Activated CD4-positive, alpha-beta T cell treated with anti-CD3 and anti-CD28 coated beads for 36 hours (primary cell): Measurements from ENCODE around the gene TUBB2B. TPM values are rescaled to one million over a fixed set of nuclear protein-coding genes. Genes with fewer than 3 reads are reported as not detected.

Source experiments
- ATAC-seq: fragments of 200-7000 bp; cut with Tn5 transposase; one replicate; pipeline ENCODE4 v1.10.0; 2021; ENCODE audit warnings: mild to moderate bottlenecking, moderate library complexity
- CTCF ChIA-PET: fragments of 350-600 bp; sonication (Branson Sonifier 250); formaldehyde crosslinking; loops from one replicate; lab custom pipeline; 2021; ENCODE audit warnings: antibody characterized with exemption; lab: Charles Lee
- POLR2A ChIA-PET: fragments of 350-600 bp; sonication (Branson Sonifier 250); formaldehyde crosslinking; loops from one replicate; lab custom pipeline; 2021; ENCODE audit warnings: antibody characterized with exemption, inconsistent platforms; lab: Charles Lee
- DNase-seq: peaks from one replicate; pipeline ENCODE4 v3.0.0-alpha.2; 2020
- H3K27ac Mint-ChIP-seq: one replicate; pipeline ENCODE4 v1.8.0; 2021; ENCODE audit warnings: mixed read lengths
- H3K27me3 Mint-ChIP-seq: one replicate; pipeline ENCODE4 v1.8.0; 2021; ENCODE audit warnings: mixed read lengths
- H3K36me3 Mint-ChIP-seq: one replicate; pipeline ENCODE4 v1.8.0; 2021; ENCODE audit warnings: low read depth, mixed read lengths
- H3K4me1 Mint-ChIP-seq: one replicate; pipeline ENCODE4 v1.8.0; 2021; ENCODE audit warnings: mixed read lengths
- H3K4me3 Mint-ChIP-seq: one replicate; pipeline ENCODE4 v1.8.0; 2021; ENCODE audit warnings: mild to moderate bottlenecking, moderate library complexity, mixed read lengths
- H3K9me3 Mint-ChIP-seq: one replicate; pipeline ENCODE4 v1.8.0; 2021; ENCODE audit warnings: low read depth, mixed read lengths
- intact Hi-C, 2 experiments: fragments of 100-400 bp; cut with DNase I in 1 of 2; cut with micrococcal nuclease in 1 of 2; formaldehyde crosslinking; loops; one replicate each; pipeline versions ENCODE4 v1.14.2 to v1.15.1; 2022 to 2024; cut with DNase I, micrococcal nuclease
- total RNA-seq, 2 experiments: library from RNA; stranded (reverse); gene quantifications; one replicate each; pipeline ENCODE4 v1.2.3, GENCODE V29; 2021

Gene TUBB2B
- total RNA-seq, 2 experiments from 2014 or later: 0.09 TPM; not detected in 1

DNA sequence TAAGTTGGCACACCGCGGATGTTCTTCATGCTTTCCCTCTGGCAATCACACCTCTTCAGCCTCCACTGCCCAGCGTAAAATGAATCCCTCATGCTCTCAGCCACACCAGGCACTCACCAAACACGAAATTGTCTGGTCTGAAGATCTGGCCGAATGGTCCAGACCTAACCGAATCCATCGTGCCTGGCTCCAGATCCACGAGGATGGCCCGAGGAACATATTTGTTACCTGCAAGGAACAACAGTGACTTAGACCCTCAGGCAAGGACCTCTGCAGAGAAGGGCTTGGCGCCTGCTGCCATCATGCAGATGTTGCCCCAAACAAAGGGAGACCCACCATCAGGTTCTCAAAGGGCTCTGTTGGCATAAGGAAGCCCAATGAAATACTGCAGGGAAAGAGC is 1.4 kb downstream of the TUBB2B start:
- peaks cover 47% of the 10 kb centered on the region for H3K27me3 Mint-ChIP-seq
- H3K27ac Mint-ChIP-seq: no peak overlapping the region
- no peaks in the 10 kb centered on the region for H3K36me3 Mint-ChIP-seq
- CTCF ChIA-PET: interaction anchor here (0.8 kb wide), 1 partner anchor 99 kb away, joined by 3 read pairs; no protein-coding TSS in a partner anchor
- ATAC-seq (no peak), DNase-seq (no peak)
- intact Hi-C loops: no loop called here
- H3K4me3 Mint-ChIP-seq: no peak overlapping the region
- peaks cover 34% of the 10 kb centered on the region for H3K4me1 Mint-ChIP-seq
- POLR2A ChIA-PET: no interaction called here
- no peaks in the 10 kb centered on the region for H3K9me3 Mint-ChIP-seq

DNA sequence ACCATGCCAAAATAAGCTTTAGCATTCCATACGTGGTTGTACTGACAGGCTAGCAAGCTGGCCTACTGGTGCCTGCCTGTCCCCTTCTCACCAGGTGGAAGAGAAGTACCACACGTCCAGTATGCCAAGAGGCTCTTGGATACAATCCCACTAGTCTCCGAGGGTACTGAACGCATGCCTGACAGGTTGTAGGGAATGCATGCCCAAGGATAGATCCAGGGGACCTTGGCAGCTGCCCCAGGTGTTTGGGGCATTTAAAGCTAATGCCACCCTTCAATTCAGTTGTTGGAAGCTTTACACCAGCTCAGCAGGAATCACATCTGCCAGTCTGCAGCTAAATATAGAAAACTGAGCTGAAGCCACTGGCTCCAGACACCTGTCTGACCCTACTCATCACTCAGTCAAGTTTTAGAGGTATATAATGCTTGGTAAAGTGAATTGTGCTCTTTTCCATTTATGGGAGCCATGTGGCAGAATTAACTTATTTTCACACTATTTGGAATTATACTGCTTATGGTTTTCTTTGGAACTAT is 4.9 kb downstream of the TUBB2B start:
- CTCF ChIA-PET: interaction anchor here (1.0 kb wide), 1 partner anchor 8 kb away, joined by 3 read pairs; no protein-coding TSS in a partner anchor
- peaks cover 34% of the 10 kb centered on the region for H3K27me3 Mint-ChIP-seq

DNA sequence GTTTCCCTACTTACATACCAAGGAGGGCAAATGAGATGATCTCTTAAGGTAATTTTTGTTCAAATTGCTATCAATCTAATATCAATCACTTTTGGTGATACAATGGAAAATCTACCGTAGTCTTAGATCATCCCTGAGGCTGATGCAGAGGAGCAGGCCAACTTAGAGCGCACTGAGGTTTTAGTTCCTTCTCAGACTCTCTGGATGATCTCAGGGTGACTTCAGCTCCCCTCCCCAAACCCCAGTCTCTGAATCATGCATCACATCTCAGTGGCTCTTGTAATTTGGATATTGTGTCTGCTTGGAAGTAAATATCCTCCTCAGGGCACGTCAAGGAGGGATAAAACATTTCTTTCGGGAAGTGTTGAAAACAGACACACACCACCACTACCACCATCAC is 5.9 kb downstream of the TUBB2B start:
- Mint-ChIP-seq H3K4me1 (peaks cover 2% of the 10 kb centered on the region), H3K36me3 (no peaks in the 10 kb centered on the region), H3K27ac (no peak overlapping the region), H3K27me3 (peaks cover 33% of the 10 kb centered on the region), H3K9me3 (no peaks in the 10 kb centered on the region), H3K4me3 (no peak overlapping the region)
- intact Hi-C loops: no loop called here
- CTCF ChIA-PET: interaction anchor here (0.7 kb wide), 1 partner anchor 107 kb away, joined by 3 read pairs; no protein-coding TSS in a partner anchor
- ATAC-seq (no peak), DNase-seq (no peak)
- POLR2A ChIA-PET: no interaction called here

More for the DNA sequence above, 4.9 kb downstream of the TUBB2B start:
- Mint-ChIP-seq H3K9me3 (no peaks in the 10 kb centered on the region), H3K27ac (no peak overlapping the region), H3K36me3 (no peaks in the 10 kb centered on the region), H3K4me1 (peaks cover 5% of the 10 kb centered on the region), H3K4me3 (no peak overlapping the region)
- DNase-seq (no peak), ATAC-seq (no peak)
- intact Hi-C loops: no loop called here
- POLR2A ChIA-PET: no interaction called here

DNA sequence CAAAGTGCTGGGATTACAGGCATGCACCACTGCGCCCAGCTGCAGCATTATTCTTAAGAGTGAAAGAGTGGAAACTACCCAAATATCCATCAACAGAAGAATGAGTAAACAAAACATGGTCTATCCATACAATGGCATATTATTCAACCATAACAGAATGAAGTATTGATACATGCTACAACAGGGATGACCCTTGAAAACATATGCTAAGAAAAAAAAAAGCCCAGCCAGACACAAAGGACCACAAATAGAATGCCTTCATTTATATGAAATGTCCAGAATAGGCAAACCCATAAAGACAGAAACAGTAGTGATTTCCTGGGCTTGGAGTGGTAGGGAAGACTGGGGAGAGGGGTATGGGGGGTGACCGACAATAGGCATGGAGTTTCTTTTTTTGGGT is 7.1 kb downstream of the TUBB2B start:
- H3K4me1 Mint-ChIP-seq: no peaks in the 10 kb centered on the region
- intact Hi-C loops: no loop called here
- CTCF ChIA-PET: interaction anchor here (1.6 kb wide), 1 partner anchor 30 kb away, joined by 5 read pairs; no protein-coding TSS in a partner anchor

DNA sequence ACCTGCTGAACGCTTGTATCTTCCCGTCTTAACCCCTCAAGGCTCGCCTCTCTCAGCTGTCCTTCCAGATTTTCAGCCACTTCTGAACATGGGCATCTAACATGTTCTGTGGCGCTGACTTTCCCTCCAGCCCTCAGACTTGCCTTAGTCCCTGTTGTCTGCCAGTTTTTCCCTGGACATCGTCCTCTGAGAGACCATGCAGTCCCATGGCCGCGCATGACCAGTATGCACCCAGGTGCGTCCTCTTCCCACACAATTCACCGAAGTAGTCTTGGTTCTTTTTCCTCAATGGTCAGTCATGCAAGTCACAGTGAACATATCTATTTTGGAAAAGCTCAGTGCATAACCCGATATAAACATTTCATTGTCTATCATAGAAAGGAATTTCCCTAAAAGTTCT is 9.2 kb downstream of the TUBB2B start:
- CTCF ChIA-PET: interaction anchor here (0.6 kb wide), 1 partner anchor 96 kb away, joined by 3 read pairs; no protein-coding TSS in a partner anchor
- no peaks in the 10 kb centered on the region for H3K36me3 Mint-ChIP-seq
- ATAC-seq (no peak), DNase-seq (no peak)
- no peaks in the 10 kb centered on the region for H3K9me3 Mint-ChIP-seq
- H3K27ac Mint-ChIP-seq: no peak overlapping the region
- POLR2A ChIA-PET: no interaction called here
- H3K4me3 Mint-ChIP-seq: no peak overlapping the region
- H3K27me3 Mint-ChIP-seq: peaks cover 25% of the 10 kb centered on the region
- intact Hi-C loops: no loop called here
- no peaks in the 10 kb centered on the region for H3K4me1 Mint-ChIP-seq

More for the DNA sequence above, 7.1 kb downstream of the TUBB2B start:
- H3K9me3 Mint-ChIP-seq: no peaks in the 10 kb centered on the region
- ATAC-seq (no peak), DNase-seq (no peak)
- POLR2A ChIA-PET: no interaction called here
- no peak overlapping the region for H3K27ac Mint-ChIP-seq
- H3K4me3 Mint-ChIP-seq: no peak overlapping the region
- H3K27me3 Mint-ChIP-seq: peaks cover 30% of the 10 kb centered on the region
- H3K36me3 Mint-ChIP-seq: no peaks in the 10 kb centered on the region

DNA sequence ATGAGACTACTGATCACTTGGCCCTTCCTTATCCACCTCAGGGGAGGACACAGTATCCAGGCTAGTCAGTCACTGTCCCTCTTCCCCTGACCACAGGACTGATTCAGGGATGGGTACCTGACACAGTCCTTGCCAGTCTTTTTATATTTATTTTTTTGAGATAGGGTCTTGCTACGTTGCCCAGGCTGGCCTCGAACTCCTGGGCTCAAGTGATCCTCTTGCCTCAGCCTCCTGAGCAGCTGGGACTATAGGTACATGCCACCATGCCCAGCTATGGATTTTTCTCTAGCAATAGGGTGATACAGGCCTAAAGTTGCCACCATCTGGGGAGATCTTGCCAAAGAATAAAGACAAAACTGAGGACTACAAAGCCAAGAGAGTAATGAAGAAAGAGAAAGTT is 10.2 kb downstream of the TUBB2B start:
- no peak for DNase-seq
- H3K27me3 Mint-ChIP-seq: peaks cover 30% of the 10 kb centered on the region
- intact Hi-C loops: no loop called here
- no peaks in the 10 kb centered on the region for H3K9me3 Mint-ChIP-seq
- H3K4me3 Mint-ChIP-seq: no peak overlapping the region
- CTCF ChIA-PET: no interaction called here
- POLR2A ChIA-PET: no interaction called here
- ATAC-seq: no peak
- no peak overlapping the region for H3K27ac Mint-ChIP-seq
- no peaks in the 10 kb centered on the region for H3K4me1 Mint-ChIP-seq
- no peaks in the 10 kb centered on the region for H3K36me3 Mint-ChIP-seq

DNA sequence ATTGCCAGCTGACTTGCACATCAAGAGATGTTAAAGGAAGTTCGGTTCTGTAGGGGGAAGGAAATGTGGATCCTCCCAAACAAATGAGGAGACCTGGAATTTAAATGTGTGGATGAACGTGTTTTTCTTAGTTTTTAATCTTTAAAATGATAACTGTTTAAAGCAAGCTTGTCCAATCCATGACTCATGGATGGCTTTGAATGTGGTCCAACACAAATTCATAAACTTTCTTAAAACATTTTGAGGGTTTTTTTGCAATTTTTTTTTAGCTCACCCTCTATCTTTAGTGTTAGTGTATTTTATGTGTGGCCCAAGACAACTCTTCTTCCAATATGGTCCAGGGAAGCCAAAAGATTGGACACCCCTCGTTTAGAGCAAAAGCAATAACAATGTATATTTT is 12.6 kb downstream of the TUBB2B start:
- no peak overlapping the region for H3K27ac Mint-ChIP-seq
- peaks cover 35% of the 10 kb centered on the region for H3K27me3 Mint-ChIP-seq
- DNase-seq (no peak), ATAC-seq (no peak)
- peaks cover 5% of the 10 kb centered on the region for H3K4me1 Mint-ChIP-seq
- no peaks in the 10 kb centered on the region for H3K36me3 Mint-ChIP-seq
- CTCF ChIA-PET: interaction anchor here (0.6 to 1.2 kb wide), 2 partner anchors 37 to 373 kb away, joined by 3 to 4 read pairs; no protein-coding TSS in a partner anchor
- no peaks in the 10 kb centered on the region for H3K9me3 Mint-ChIP-seq
- H3K4me3 Mint-ChIP-seq: no peak overlapping the region
- intact Hi-C loops: no loop called here
- POLR2A ChIA-PET: no interaction called here

DNA sequence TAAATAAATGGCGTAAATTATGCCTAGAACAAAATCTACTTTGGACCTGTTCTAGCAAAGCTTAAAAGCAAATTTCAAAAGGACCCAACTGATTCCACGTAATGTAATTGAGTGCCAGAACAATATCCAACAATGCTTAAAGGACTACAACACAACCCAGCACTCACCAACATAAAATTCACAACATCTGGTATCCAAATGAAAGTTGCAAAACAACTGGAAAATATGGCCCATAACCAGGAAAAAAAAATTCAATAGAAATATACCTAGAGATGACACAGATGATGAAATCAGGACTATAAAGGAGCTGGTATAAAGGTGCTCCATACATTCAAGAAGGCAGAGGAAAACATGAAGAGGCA is 14.1 kb downstream of the TUBB2B start:
- CTCF ChIA-PET: interaction anchor here (0.8 kb wide), 1 partner anchor 10 kb away, joined by 3 read pairs; no protein-coding TSS in a partner anchor
- no peaks in the 10 kb centered on the region for H3K9me3 Mint-ChIP-seq
- peaks cover 21% of the 10 kb centered on the region for H3K4me1 Mint-ChIP-seq
- DNase-seq: no peak
- ATAC-seq: no peak
- intact Hi-C loops: no loop called here
- POLR2A ChIA-PET: no interaction called here
- H3K4me3 Mint-ChIP-seq: no peak overlapping the region
- H3K27ac Mint-ChIP-seq: no peak overlapping the region
- peaks cover 32% of the 10 kb centered on the region for H3K27me3 Mint-ChIP-seq
- H3K36me3 Mint-ChIP-seq: no peaks in the 10 kb centered on the region

DNA sequence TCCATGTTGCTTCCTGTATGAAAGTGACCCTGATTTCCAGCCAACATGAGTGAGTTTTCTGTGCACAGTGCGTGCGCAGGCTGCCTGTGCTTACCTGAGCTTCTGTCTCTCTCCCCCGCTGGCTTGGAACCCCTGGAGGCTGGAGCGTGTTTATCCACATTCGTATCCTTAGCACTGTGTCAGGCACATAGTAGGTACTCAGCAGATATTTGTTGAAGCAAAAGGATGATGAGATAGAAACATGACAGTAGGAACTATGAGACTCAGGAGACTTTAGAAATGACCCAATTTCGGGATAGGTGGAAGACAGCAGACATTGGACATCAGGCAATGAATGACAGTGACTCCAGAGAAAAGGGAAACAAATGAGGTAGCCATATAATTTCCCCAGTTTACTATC is 15.2 kb downstream of the TUBB2B start:
- ATAC-seq: no peak
- Mint-ChIP-seq H3K4me3 (no peak overlapping the region), H3K9me3 (no peaks in the 10 kb centered on the region), H3K4me1 (peaks cover 26% of the 10 kb centered on the region), H3K36me3 (no peaks in the 10 kb centered on the region), H3K27me3 (peaks cover 28% of the 10 kb centered on the region), H3K27ac (no peak overlapping the region)
- DNase-seq: no peak
- intact Hi-C loops: no loop called here
- CTCF ChIA-PET: interaction anchor here (0.6 to 3.2 kb wide), 6 partner anchors 26 to 946 kb away, joined by 3 to 17 read pairs (median 4); no protein-coding TSS in a partner anchor
- POLR2A ChIA-PET: no interaction called here

DNA sequence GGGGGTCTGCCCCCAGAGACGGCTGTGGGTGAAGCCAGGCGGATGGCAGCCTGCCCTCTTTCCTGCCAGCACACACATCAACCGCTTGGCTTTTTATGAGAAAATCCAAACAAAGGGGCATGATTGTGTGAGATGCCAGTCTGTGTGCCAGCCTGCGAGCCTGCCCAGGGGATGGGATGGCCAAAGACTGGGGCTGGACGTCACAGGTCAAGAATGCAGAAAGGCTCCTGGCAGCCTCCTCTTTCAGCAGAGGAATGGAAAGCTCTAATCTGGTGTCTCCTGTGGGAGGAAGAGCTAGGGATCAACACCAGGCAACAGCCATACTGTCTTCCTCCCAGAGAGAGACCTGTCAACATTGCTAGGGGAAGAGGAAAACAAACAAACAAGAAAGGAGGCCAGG is 15.8 kb downstream of the TUBB2B start:
- Mint-ChIP-seq H3K4me3 (no peak overlapping the region), H3K9me3 (no peaks in the 10 kb centered on the region), H3K27ac (no peak overlapping the region), H3K36me3 (no peaks in the 10 kb centered on the region), H3K27me3 (peaks cover 31% of the 10 kb centered on the region), H3K4me1 (peaks cover 26% of the 10 kb centered on the region)
- intact Hi-C loops: no loop called here
- ChIA-PET POLR2A (no interaction called here), CTCF (interaction anchor here (0.6 to 3.2 kb wide), 6 partner anchors 25 to 947 kb away, joined by 3 to 17 read pairs (median 4); no protein-coding TSS in a partner anchor)
- DNase-seq: no peak
- ATAC-seq: no peak

DNA sequence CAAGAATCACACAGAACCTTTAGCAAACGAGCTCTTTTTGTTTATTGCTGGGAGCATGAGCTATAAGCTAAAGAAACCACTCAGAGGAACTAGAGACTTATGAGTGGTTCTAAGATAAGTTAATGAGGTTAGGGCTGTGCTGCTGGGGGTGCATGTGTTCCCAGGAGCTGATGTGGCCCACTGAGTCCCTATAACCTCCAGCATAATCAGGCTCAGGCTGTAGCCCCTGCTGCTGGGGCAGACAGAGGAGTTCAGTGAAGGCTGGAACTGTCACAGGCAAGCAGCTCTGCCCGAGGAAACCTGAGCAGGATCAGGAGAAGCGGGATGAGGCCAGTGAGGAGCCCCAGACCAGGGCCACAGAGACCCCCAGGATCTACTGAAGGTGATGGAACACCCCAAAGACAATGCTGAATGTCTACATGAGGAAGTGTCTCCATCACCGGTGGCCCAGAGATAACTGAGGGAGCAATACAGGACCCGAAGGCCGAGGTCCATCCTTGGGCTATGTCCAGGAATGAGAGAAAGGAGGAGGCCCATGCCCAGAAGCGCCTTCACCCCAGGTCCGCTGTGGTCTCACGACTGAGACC is 17.3 kb downstream of the TUBB2B start:
- Mint-ChIP-seq H3K4me1 (peaks cover 28% of the 10 kb centered on the region), H3K27me3 (peaks cover 30% of the 10 kb centered on the region), H3K9me3 (no peaks in the 10 kb centered on the region), H3K36me3 (no peaks in the 10 kb centered on the region), H3K4me3 (no peak overlapping the region), H3K27ac (peak overlapping the region; percentile 70)
- no peak for DNase-seq
- intact Hi-C loops: no loop called here
- CTCF ChIA-PET: interaction anchor here (0.7 to 3.2 kb wide), 8 partner anchors 16 to 72 kb away, joined by 3 to 17 read pairs (median 4); partner anchors contain the start of genes PSMG4 and TUBB2B
- POLR2A ChIA-PET: interaction anchor here (0.6 to 1.0 kb wide), 6 partner anchors 49 to 825 kb away, joined by 3 to 7 read pairs (median 3); partner anchors contain the start of genes BPHL and TUBB2A
- ATAC-seq: no peak
